Activated CD8-positive, alpha-beta memory T cell treated with anti-CD3 and anti-CD28 coated beads for 24 hours (primary cell): Measurements from ENCODE around the gene DERL3.

Source experiments
- DNase-seq: peaks from one replicate; pipeline ENCODE4 v3.0.0-alpha.2; 2020

Gene DERL3

GRCh38 chr22:23801238-23801821, 37.5 kb downstream of the DERL3 start:
- DNase-seq, result no peak

- DNase-seq, result no peak
Observed at GRCh38 chr22:23800297-23801237, 38.2 kb downstream of the DERL3 start.

- DNase-seq, result no peak
Observed at GRCh38 chr22:23796461-23796860, 42.3 kb downstream of the DERL3 start.

GRCh38 chr22:23793326-23793725, 45.5 kb downstream of the DERL3 start:
- no peak for DNase-seq

- DNase-seq, result no peak
Observed at GRCh38 chr22:23791738-23792645, 46.8 kb downstream of the DERL3 start.

- DNase-seq, result no peak
Observed at GRCh38 chr22:23790819-23791737, 47.7 kb downstream of the DERL3 start.

- no peak for DNase-seq
Observed at GRCh38 chr22:23789638-23790037, 49.2 kb downstream of the DERL3 start.

GRCh38 chr22:23789121-23789520, 49.7 kb downstream of the DERL3 start:
- DNase-seq, result no peak

- no peak for DNase-seq
Observed at GRCh38 chr22:23787910-23788309, 50.9 kb downstream of the DERL3 start.

GRCh38 chr22:23787600-23787896, 51.3 kb downstream of the DERL3 start:
- no peak for DNase-seq

- DNase-seq, result peak; percentile 96
Observed at GRCh38 chr22:23786752-23787599, 51.8 kb downstream of the DERL3 start, which contains the start of gene SMARCB1. Gene SMARCB1 (plus strand): TSS chr22:23786966. CDS start chr22:23787170, 204 bp downstream.

GRCh38 chr22:23786261-23786710, 52.5 kb downstream of the DERL3 start:
- no peak for DNase-seq
